A673 (cell line): ENCODE measurements around the gene GRM1. TPM values are rescaled to one million over a fixed set of nuclear protein-coding genes. Genes with fewer than 3 reads are reported as not detected.
A peak's percentile ranks its signal among the peaks of the same experiment; 100 is the strongest.

Source experiments
- BruUV-seq: library from RNA; stranded (reverse); fragments of 400-500 nt; replicated peaks from 2 replicates; lab custom pipeline; 2021; lab: Mats Ljungman, UMichigan
- CTCF ChIA-PET: fragments of 300-600 bp; sonication (Branson Sonifier 250); formaldehyde crosslinking; loops from one replicate; lab custom pipeline; 2022; ENCODE audit warnings: antibody characterized with exemption; lab: Charles Lee
- POLR2A ChIA-PET: fragments of 300-600 bp; sonication (Branson Sonifier 250); formaldehyde crosslinking; loops from one replicate; lab custom pipeline; 2022; ENCODE audit warnings: antibody characterized with exemption; ENCODE audit not compliant: low non-redundant PET; lab: Charles Lee
- DNase-seq: peaks from one replicate; pipeline ENCODE4 v3.0.0-alpha.2; 2015; ENCODE audit warnings: low spot score
- H3K27ac ChIP-seq: fragments of 200-600 bp; sonication (generic); 2 replicates; pipeline ENCODE4 v1.5.1; 2016; ENCODE audit warnings: mixed run types, low read depth, mild to moderate bottlenecking, mixed read lengths, antibody characterized with exemption, low read length; ENCODE audit not compliant: poor library complexity, severe bottlenecking
- H3K27me3 ChIP-seq: fragments of 200-600 bp; sonication (generic); replicated peaks from 2 replicates; pipeline ENCODE4 v1.6.1; 2017; ENCODE audit warnings: mixed run types, low read depth, mild to moderate bottlenecking, mixed read lengths, antibody characterized with exemption, low read length; ENCODE audit not compliant: insufficient read depth, poor library complexity
- H3K36me3 ChIP-seq: fragments of 200-600 bp; sonication (generic); 2 replicates; pipeline ENCODE4 v1.6.1; 2016; ENCODE audit warnings: mixed run types, mild to moderate bottlenecking, mixed read lengths, antibody characterized with exemption, low read length; ENCODE audit not compliant: insufficient read depth, poor library complexity, severe bottlenecking
- H3K4me1 ChIP-seq: fragments of 200-600 bp; sonication (generic); 2 replicates; pipeline ENCODE4 v1.6.1; 2017; ENCODE audit warnings: mixed run types, mild to moderate bottlenecking, mixed read lengths, antibody characterized with exemption, low read length; ENCODE audit not compliant: insufficient read depth, poor library complexity, severe bottlenecking
- H3K4me3 ChIP-seq: fragments of 200-600 bp; sonication (generic); 2 replicates; pipeline ENCODE4 v1.5.1; 2016; ENCODE audit warnings: low read depth, mixed run types, mild to moderate bottlenecking, mixed read lengths, low read length; ENCODE audit not compliant: poor library complexity, severe bottlenecking
- H3K9me3 ChIP-seq: fragments of 200-600 bp; sonication (generic); 2 replicates; pipeline ENCODE4 v1.6.1; 2016; ENCODE audit warnings: mixed run types, low read depth, mild to moderate bottlenecking, mixed read lengths, antibody characterized with exemption, low read length; ENCODE audit not compliant: poor library complexity, severe bottlenecking
- CTCF ChIP-seq: fragments of 300-800, 200-600 bp; sonication (generic); conservative IDR thresholded peaks from 2 replicates; pipeline ENCODE4 v1.5.1; 2017; ENCODE audit warnings: low read depth, mild to moderate bottlenecking, antibody characterized with exemption, low read length, moderate library complexity, mixed read lengths
- EZH2 ChIP-seq: fragments of 200-600 bp; sonication (generic); IDR thresholded peaks from 2 replicates; pipeline ENCODE4 v1.6.1; 2017; ENCODE audit warnings: borderline replicate concordance, low read depth, mild to moderate bottlenecking, mixed read lengths, antibody characterized with exemption, low read length; ENCODE audit not compliant: poor library complexity, severe bottlenecking
- intact Hi-C: fragments of 100-400 bp; cut with micrococcal nuclease; formaldehyde crosslinking; loops from one replicate; pipeline ENCODE4 v1.10.0; 2022; ENCODE audit not compliant: unreplicated experiment
- total RNA-seq: library from RNA; stranded (reverse); gene quantifications from 2 replicates; pipeline ENCODE4 v1.2.3, GENCODE V29; 2021

The GRM1 gene
- total RNA-seq, 1 experiment from 2014 or later: 0.11 TPM

GRCh38 chr6:146352163-146352562, 323.3 kb downstream of the GRM1 start:
- Histone ChIP-seq H3K27ac (no peak overlapping the region), H3K36me3 (no peaks in the 10 kb centered on the region), H3K27me3 (no peaks in the 10 kb centered on the region), H3K9me3 (no peaks in the 10 kb centered on the region), H3K4me3 (no peak overlapping the region), H3K4me1 (peaks cover under 1% of the 10 kb centered on the region)
- BruUV-seq: no TSS peak
- TF ChIP-seq CTCF (no peak), EZH2 (no peak)
- no peak for DNase-seq
- ChIA-PET POLR2A (no interaction called here), CTCF (no interaction called here)
- intact Hi-C loops: no loop called here

- H3K27ac ChIP-seq: no peak overlapping the region
- H3K9me3 ChIP-seq: no peaks in the 10 kb centered on the region
- no peak for DNase-seq
- no peaks in the 10 kb centered on the region for H3K27me3 ChIP-seq
- H3K36me3 ChIP-seq: no peaks in the 10 kb centered on the region
- no peak overlapping the region for H3K4me3 ChIP-seq
- peaks cover 19% of the 10 kb centered on the region for H3K4me1 ChIP-seq
- no TSS peak for BruUV-seq
- no peak for TF ChIP-seq CTCF
- no peak for TF ChIP-seq EZH2
- ChIA-PET CTCF (no interaction called here), POLR2A (no interaction called here)
- intact Hi-C loops: no loop called here
Observed at GRCh38 chr6:146354451-146354850, 325.6 kb downstream of the GRM1 start.

- Histone ChIP-seq H3K27ac (no peak overlapping the region), H3K4me3 (no peak overlapping the region), H3K27me3 (no peaks in the 10 kb centered on the region), H3K9me3 (no peaks in the 10 kb centered on the region), H3K4me1 (peaks cover 19% of the 10 kb centered on the region), H3K36me3 (no peaks in the 10 kb centered on the region)
- no peak for TF ChIP-seq EZH2
- TF ChIP-seq CTCF: no peak
- ChIA-PET CTCF (no interaction called here), POLR2A (no interaction called here)
- BruUV-seq: no TSS peak
- DNase-seq: peak; percentile 18
- intact Hi-C loops: loop anchor here (2.0 kb wide), 1 partner anchor 19 kb away; no protein-coding TSS in a partner anchor
Observed at GRCh38 chr6:146355521-146356100, 326.7 kb downstream of the GRM1 start.
